GM21528 (cell line): Measurements from ENCODE around the gene TMEM92.
"Not testable (repeated sequence)": the region's sequence is repeated elsewhere in the genome, so short reads cannot be mapped to it uniquely, and the experiment has no call there.

ENCODE experiments used
- ATAC-seq: cut with Tn5 transposase; IDR thresholded peaks from one replicate; pipeline ENCODE4 v1.9.1; 2021; ENCODE audit warnings: mild to moderate bottlenecking, moderate library complexity; ENCODE audit not compliant: unreplicated experiment, low FRiP score

TMEM92 gene

GRCh38 chr17:50297407-50297865, 23.2 kb downstream of the TMEM92 start:
- ATAC-seq, result no peak

- ATAC-seq, result no peak
These were observed 23.8 kb downstream of the TMEM92 start for GRCh38 chr17:50298018-50298417.

DNA sequence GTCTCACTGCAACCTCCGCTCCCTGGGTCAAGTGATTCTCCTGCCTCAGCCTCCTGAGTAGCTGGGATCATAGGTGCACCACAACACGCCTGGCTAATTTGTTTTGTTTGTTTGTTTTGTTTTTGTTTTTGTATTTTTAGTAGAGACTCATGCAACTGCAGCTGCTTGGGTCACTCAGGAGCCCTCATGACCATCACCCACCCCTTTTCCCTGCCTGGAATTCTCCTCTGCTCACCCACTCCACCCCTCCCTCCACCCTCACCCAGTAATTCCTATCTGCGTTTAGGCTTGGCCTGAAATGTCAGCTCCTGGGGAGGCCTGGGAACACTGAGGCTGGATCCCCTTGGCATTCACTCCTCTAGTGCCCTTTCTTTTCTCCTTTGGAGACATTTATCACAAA, 25.5 kb downstream of the TMEM92 start:
- no peak for ATAC-seq

DNA sequence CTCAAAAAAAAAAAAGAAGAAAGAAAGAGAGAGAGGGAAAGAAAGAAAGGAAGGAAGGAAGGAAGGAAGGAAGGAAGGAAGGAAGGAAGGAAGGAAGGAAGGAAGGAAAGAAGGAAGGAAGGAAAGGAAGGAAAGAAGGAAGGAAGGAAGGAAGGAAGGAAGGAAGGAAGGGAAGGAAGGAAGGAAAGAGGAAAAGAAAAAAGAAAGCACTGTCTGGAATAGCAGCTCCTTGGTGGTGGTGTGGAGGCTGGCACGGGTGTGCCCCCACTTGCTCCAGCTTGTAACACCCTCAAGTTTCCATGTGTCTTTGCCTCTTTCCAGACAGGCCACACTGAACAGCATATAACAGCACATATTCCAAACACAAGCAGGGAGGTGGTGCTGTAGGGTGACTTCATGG, 26.6 kb downstream of the TMEM92 start:
- ATAC-seq, result not testable (repeated sequence)

DNA sequence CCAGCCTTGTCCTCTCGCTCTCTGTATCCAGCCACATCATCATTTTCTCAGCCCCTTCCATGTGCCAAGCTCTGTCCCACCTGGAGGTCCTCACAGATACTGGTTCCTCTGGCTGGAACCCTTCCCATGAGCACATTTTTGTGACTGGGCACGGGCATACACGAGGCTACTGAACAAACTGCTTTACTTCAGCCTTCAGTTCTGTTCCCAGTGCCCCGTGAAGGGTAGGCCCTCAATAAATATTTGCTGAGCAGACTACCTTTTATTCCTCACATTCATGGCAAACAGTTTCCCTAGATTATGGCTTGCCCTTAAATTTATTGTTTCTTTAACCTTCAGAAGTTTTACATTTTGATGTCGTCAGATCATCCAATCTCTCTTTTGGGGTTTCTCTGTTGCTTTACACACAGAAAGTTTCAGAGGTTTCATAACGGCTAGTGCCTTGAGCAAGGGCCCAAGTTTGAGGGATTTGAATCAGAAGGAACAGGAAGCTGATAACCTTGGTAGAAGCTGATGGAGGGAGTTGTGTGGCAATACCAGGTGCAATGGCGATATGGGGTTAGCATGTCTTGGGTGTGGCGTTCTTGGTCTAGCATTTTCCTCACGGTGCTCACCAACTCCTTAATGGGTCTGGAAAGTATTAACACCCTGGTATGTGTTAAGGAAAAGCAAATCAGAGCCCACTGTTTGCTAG, 27.8 kb downstream of the TMEM92 start:
- no peak for ATAC-seq

DNA sequence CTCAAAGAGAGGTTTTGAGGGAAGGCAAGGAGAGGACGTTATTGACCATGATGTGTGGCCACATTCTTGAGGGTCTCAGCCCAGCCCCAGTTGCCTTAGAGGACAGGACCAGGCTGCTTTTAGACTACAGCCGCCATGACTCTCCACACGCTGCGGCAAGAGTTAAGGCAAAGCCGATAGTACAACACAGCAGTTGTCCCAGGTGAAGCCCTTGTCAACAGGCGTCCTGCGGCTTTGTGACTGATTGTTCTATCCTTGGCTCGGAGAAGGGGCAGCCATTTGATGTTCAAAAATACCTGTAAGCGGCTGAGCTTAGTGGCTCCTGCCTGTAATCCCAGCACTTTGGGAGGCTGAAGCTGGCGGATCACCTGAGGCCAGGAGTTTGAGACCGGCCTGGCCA, 28.8 kb downstream of the TMEM92 start:
- ATAC-seq, result no peak

DNA sequence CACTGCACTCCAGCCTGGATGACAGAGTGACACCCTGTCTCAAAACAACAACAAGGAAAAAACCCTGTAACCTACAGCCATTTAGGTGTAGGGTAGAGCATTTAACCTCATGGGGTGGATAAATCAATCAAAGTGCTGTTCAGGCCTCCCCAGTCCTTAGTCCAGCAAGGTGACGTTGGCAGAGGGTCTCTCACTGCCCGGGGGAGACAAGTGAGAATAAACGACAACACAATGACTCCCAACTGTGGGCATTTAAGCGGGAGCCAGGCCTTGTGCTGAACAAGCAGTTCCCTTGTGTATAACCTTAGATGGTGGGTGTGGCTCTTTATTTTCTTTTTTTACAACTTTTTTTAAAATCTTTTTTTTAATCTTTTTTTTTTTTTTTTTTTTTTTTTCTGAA, 29.3 kb downstream of the TMEM92 start:
- no peak for ATAC-seq

GRCh38 chr17:50304781-50305404, 30.6 kb downstream of the TMEM92 start:
- ATAC-seq, result no peak

GRCh38 chr17:50307654-50308053, 33.4 kb downstream of the TMEM92 start:
- ATAC-seq, result no peak

DNA sequence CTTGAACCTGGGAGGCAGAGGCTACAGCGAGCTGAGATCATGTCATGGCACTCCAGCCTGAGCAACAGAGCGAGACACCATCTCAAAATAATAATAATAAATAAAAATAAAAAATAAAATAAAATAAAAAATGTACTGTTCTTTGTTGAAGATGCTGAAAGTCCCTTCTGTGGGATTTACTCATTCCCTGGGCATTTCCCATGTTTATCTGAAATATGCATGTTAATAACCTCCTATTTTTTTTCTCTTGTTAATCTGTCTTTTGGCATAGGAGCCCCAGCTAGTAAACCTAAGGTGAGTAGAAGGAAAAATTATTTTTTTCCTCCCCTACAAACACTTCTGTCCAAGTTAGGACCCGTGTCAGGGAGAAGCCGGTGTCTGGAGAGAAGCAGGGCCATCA, 34.4 kb downstream of the TMEM92 start:
- ATAC-seq, result no peak

DNA sequence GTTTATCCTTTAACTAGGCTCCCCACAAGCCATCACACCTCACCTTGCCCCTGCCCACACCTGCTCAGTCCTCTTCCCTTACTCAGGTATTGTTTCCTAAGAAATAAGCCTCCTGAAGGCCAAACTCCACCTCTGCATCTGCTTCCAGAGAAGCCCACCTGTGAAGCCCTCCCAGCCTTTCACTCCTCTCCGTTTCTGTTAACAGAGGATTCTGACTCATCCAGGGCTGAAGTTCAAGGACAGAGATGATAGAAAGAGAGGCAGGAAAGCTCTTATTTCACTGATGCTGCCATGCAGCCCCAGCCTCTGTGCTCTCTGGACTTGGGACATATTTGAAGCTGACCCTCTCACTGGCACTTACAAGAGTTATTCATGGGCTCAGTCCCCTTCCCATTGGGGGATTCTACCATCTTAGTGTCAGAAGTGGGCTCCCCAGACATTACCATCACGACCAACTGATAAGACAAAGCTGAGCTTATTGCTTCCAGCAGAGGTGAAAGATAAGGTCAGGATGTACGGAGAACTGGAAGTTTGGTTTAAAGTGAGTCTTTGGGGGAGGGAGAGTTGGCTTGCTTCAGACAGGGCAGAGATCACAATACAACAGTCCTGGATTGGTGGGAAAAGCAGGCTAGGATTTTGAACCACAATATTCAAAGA, 36.3 kb downstream of the TMEM92 start:
- peak; percentile 11 for ATAC-seq

GRCh38 chr17:50311112-50311460, 36.8 kb downstream of the TMEM92 start:
- ATAC-seq, result peak; percentile 58

GRCh38 chr17:50311483-50311882, 37.2 kb downstream of the TMEM92 start:
- no peak for ATAC-seq

DNA sequence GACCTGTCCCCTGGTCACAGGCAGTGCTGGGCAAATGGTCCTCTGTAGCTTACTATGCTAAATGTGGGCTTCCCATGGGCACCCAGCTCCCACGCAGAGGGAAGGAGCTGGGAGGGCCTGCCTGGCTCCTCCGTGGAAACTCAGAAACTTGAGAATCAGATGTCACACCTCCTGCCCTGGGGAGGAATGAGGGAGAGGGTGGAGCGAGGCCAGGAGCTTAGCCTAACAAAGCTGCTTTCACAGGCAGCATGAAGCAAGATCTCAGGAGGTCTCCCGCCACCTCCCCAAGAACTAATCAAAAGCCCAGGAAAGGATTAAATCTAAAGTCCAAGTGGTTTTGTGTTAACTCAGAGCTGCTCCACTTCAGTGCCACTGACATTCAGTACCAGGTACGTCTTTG, 38.0 kb downstream of the TMEM92 start:
- ATAC-seq, result no peak

- ATAC-seq, result no peak
These were observed 40.3 kb downstream of the TMEM92 start for GRCh38 chr17:50314456-50315011.

- no peak for ATAC-seq
These were observed 41.8 kb downstream of the TMEM92 start for GRCh38 chr17:50316016-50316587.

DNA sequence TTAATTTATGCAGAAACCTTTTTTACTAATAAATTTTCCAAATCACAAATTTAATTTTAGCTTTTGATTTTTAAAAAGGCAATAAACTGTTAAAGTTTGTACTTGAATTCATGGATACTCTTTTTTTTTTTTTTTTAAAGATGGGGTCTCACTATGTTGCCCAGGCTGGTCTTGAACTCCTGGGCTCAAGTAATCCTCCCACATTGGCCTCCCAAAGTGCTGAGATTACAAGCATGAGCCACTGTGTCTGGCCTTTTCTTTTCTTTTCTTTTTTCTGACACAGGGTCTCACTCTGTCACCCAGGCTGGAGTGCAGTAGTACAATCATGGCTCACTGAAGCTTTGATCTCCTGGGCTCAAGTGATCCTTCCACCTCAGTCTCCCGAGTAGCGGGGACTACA, 42.4 kb downstream of the TMEM92 start:
- ATAC-seq, result not testable (repeated sequence)

DNA sequence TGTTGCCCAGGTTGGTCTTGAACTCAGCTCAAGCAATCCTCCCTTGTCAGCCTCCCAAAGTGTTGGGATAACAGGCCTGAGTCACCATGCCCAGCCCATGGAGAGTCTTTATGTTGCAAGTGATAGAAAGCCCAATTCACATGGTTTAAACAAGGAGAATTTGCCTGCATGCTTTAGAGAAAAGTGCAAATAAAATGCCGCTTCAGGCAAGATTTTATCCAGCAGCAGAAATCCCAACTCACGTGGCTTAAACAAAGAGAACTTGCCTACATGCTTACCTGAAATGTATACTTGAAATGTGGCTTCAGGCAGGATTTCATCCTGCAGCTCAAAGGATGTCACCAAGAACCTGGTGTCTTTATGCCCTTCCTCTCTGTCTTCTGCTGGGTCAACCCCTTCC, 42.9 kb downstream of the TMEM92 start:
- ATAC-seq, result no peak

GRCh38 chr17:50318501-50319285, 44.4 kb downstream of the TMEM92 start:
- no peak for ATAC-seq

- ATAC-seq, result no peak
These were observed 45.2 kb downstream of the TMEM92 start for GRCh38 chr17:50319306-50320004.
